Lung (tissue), 12 donors: Measurements from ENCODE around the gene NAV2. TPM values are rescaled to one million over a fixed set of nuclear protein-coding genes. Genes with fewer than 3 reads are reported as not detected.

Experiments used
- ATAC-seq: fragments of 200-7000 bp; cut with Tn5 transposase; one replicate; pipeline ENCODE4 v1.9.1; 2020; ENCODE audit warnings: moderate number of reproducible peaks; ENCODE audit not compliant: insufficient read depth, low FRiP score
- DNase-seq, 3 donors: peaks; one replicate each; pipeline ENCODE4 v3.0.0-alpha.2; 2013 to 2017
- H3K27ac ChIP-seq, 2 donors: one replicate each; pipeline ENCODE4 v1.5.1; 2013; ENCODE audit warnings: mild to moderate bottlenecking in 2 of 2, moderate library complexity in 2 of 2, control low read depth in 1 of 2, inconsistent platforms in 1 of 2, low read depth in 1 of 2, low read length in 1 of 2
- H3K27me3 ChIP-seq, 3 donors: one replicate each; pipeline ENCODE4 v1.5.1; 2013; ENCODE audit warnings: low read length in 2 of 3; ENCODE audit not compliant: control insufficient read depth in 3 of 3, insufficient read depth in 3 of 3
- H3K36me3 ChIP-seq, 4 donors: one replicate each; pipeline ENCODE4 v1.5.1; 2013; ENCODE audit warnings: low read length in 4 of 4, mild to moderate bottlenecking in 1 of 4, moderate library complexity in 1 of 4; ENCODE audit not compliant: control insufficient read depth in 4 of 4, insufficient read depth in 4 of 4
- H3K4me1 ChIP-seq, 5 donors: one replicate each; pipeline ENCODE4 v1.5.1; 2013; ENCODE audit warnings: low read length in 5 of 5, mild to moderate bottlenecking in 2 of 5, moderate library complexity in 1 of 5; ENCODE audit not compliant: control insufficient read depth in 5 of 5, insufficient read depth in 5 of 5
- H3K4me3 ChIP-seq: one replicate; pipeline ENCODE4 v1.5.1; 2013; ENCODE audit warnings: mild to moderate bottlenecking, control low read depth, moderate library complexity
- H3K9ac ChIP-seq, 2 donors: one replicate each; pipeline ENCODE4 v1.5.1; 2013; ENCODE audit warnings: low read length in 2 of 2, control low read depth in 1 of 2; ENCODE audit not compliant: insufficient read depth in 1 of 2
- H3K9me3 ChIP-seq, 4 donors: one replicate each; pipeline ENCODE4 v1.5.1; 2013; ENCODE audit warnings: low read length in 3 of 4, mild to moderate bottlenecking in 1 of 4, moderate library complexity in 1 of 4; ENCODE audit not compliant: control insufficient read depth in 4 of 4, insufficient read depth in 3 of 4
- CTCF ChIP-seq: IDR thresholded peaks from 2 replicates; pipeline ENCODE4 v1.5.1; 2012; ENCODE audit warnings: mild to moderate bottlenecking; ENCODE audit errors: control extremely low read depth, extremely low read depth
- WGBS, 2 donors: extraction: QIAGEN DNeasy Blood & Tissue Kit; methylation state at CpG; one replicate each; pipeline ENCODE4 v1.1.7; 2013; 5-methylcytosine and 5-hydroxymethylcytosine counted together
- polyA plus RNA-seq, 2 donors: library from polyadenylated mRNA; stranded (reverse); fragments of 200-250 nt; gene quantifications; one replicate each; pipeline ENCODE4 v1.2.1, GENCODE V29; 2013
- total RNA-seq, 2 donors: library from RNA; depleted of rRNA in 1 of 2; stranded (reverse); fragments of >200 nt in 1 of 2; gene quantifications; one replicate each; pipeline ENCODE4 v1.2.1, GENCODE V29; 2014 to 2021
- donor health status: control.
- donor health status: control.
- donor health status: Bipolar disorder and iron deficiency.
- donor health status: healthy.
- donor health status: DM: yes; HTN: yes; CAD: no.

NAV2 gene
- total and polyA plus RNA-seq, 4 donors = 6.8 to 47.9 (median 20.2) TPM

GRCh38 chr11:20134991-20135736, 422.5 kb downstream of the NAV2 start:
- WGBS, 2 donors = 80 to 93% methylated on average over 5 of the region's 5 CpGs
- Histone ChIP-seq H3K9ac (no peak overlapping the region), H3K4me1 (peaks cover 0 to 7% (median 0%) of the 10 kb centered on the region in 5 donors), H3K27me3 (peaks cover 0 to 13% (median 13%) of the 10 kb centered on the region in 3 donors), H3K27ac (no peak overlapping the region), H3K9me3 (no peaks in the 10 kb centered on the region), H3K4me3 (no peak overlapping the region), H3K36me3 (no peaks in the 10 kb centered on the region)
- TF ChIP-seq CTCF = no peak
- no peak for DNase-seq
- ATAC-seq = no peak

GRCh38 chr11:20137637-20138036, 425.0 kb downstream of the NAV2 start:
- Histone ChIP-seq H3K4me1 (no peaks in the 10 kb centered on the region), H3K27ac (no peak overlapping the region), H3K9me3 (no peaks in the 10 kb centered on the region), H3K9ac (no peak overlapping the region), H3K4me3 (no peak overlapping the region), H3K27me3 (peaks cover 0 to 11% (median 5%) of the 10 kb centered on the region in 3 donors), H3K36me3 (no peaks in the 10 kb centered on the region)
- TF ChIP-seq CTCF = no peak
- DNase-seq (no peak), ATAC-seq (no peak)

DNA sequence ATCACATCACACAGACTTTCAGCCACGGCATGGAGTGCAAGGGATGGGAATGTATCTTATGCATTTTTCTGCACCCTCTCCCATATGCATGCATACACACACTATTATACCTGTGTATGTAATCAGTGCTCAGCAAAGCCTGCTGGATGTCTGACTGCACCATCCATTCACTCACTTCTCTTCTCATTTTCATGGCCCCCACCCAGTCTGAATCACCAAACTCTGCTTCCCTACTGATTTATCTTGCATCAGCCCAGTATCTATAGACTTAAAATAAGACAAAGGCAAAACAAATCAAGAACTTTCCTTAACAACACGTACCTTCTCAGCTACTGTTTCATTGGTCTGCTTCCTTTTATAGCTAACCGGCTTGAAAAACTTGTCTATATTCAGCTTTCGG, 426.1 kb downstream of the NAV2 start:
- 81 to 85% methylated on average over 4 of the region's 4 CpGs for WGBS, 2 donors
- no peak for TF ChIP-seq CTCF

More for the DNA sequence above, 426.1 kb downstream of the NAV2 start:
- no peak for DNase-seq
- no peaks in the 10 kb centered on the region for H3K36me3 ChIP-seq
- no peak overlapping the region for H3K27ac ChIP-seq
- no peak for ATAC-seq
- H3K27me3 ChIP-seq = peaks cover 0 to 17% (median 0%) of the 10 kb centered on the region in 3 donors
- no peak overlapping the region for H3K9ac ChIP-seq
- no peaks in the 10 kb centered on the region for H3K4me1 ChIP-seq
- H3K4me3 ChIP-seq = no peak overlapping the region
- H3K9me3 ChIP-seq = no peaks in the 10 kb centered on the region
